ENCODE measurements around the gene GNB1L.

Gene GNB1L

DNA sequence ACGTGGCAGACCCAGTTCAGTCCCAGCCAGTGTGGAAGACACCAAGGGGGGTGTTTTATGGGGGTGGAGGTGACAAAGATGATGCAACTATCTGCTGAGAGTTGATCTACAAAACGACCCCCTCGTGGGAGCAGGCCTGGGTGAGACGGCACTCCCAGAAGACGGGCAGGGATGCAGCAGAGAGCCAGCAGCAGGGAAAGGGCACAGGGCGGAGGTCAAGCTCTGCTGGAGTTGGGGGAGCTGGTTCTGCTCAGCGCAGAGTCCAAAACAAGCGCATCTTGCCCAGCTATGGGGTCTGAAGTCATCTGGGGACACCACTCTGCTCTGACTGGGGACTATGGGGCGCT lies 3.9 kb downstream of the GNB1L start:
- DNase-seq (ENCODE audit: low read depth in 1 of 2, low spot score in 1 of 2) = no peak
- TF ChIP-seq GABPA (IDR thresholded peaks at IDR 0.05; ENCODE audit: low read depth) (no peak), SPI1 (IDR thresholded peaks at IDR 0.05; ENCODE audit: borderline replicate concordance, low read depth) (no peak), POLR2AphosphoS5 (IDR thresholded peaks at IDR 0.05; ENCODE audit: low read depth) (no peak)
- TF ChIP-seq, protein P1, sequence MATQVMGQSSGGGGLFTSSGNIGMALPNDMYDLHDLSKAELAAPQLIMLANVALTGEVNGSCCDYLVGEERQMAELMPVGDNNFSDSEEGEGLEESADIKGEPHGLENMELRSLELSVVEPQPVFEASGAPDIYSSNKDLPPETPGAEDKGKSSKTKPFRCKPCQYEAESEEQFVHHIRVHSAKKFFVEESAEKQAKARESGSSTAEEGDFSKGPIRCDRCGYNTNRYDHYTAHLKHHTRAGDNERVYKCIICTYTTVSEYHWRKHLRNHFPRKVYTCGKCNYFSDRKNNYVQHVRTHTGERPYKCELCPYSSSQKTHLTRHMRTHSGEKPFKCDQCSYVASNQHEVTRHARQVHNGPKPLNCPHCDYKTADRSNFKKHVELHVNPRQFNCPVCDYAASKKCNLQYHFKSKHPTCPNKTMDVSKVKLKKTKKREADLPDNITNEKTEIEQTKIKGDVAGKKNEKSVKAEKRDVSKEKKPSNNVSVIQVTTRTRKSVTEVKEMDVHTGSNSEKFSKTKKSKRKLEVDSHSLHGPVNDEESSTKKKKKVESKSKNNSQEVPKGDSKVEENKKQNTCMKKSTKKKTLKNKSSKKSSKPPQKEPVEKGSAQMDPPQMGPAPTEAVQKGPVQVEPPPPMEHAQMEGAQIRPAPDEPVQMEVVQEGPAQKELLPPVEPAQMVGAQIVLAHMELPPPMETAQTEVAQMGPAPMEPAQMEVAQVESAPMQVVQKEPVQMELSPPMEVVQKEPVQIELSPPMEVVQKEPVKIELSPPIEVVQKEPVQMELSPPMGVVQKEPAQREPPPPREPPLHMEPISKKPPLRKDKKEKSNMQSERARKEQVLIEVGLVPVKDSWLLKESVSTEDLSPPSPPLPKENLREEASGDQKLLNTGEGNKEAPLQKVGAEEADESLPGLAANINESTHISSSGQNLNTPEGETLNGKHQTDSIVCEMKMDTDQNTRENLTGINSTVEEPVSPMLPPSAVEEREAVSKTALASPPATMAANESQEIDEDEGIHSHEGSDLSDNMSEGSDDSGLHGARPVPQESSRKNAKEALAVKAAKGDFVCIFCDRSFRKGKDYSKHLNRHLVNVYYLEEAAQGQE (IDR thresholded peaks at IDR 0.05; ENCODE audit: insufficient replicate concordance, low read depth) = no peak
- TF ChIP-seq, protein P2, sequence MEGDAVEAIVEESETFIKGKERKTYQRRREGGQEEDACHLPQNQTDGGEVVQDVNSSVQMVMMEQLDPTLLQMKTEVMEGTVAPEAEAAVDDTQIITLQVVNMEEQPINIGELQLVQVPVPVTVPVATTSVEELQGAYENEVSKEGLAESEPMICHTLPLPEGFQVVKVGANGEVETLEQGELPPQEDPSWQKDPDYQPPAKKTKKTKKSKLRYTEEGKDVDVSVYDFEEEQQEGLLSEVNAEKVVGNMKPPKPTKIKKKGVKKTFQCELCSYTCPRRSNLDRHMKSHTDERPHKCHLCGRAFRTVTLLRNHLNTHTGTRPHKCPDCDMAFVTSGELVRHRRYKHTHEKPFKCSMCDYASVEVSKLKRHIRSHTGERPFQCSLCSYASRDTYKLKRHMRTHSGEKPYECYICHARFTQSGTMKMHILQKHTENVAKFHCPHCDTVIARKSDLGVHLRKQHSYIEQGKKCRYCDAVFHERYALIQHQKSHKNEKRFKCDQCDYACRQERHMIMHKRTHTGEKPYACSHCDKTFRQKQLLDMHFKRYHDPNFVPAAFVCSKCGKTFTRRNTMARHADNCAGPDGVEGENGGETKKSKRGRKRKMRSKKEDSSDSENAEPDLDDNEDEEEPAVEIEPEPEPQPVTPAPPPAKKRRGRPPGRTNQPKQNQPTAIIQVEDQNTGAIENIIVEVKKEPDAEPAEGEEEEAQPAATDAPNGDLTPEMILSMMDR (IDR thresholded peaks at IDR 0.05; ENCODE audit: insufficient read depth, low read length) = no peak
- Histone ChIP-seq H3K4me3 (replicated peaks; ENCODE audit: insufficient read depth, low read length) (no peak overlapping the region), H3K27ac (replicated peaks) (no peak overlapping the region), H3K27me3 (ENCODE audit: insufficient read depth, poor library complexity, severe bottlenecking) (no peaks in the 10 kb centered on the region)

DNA sequence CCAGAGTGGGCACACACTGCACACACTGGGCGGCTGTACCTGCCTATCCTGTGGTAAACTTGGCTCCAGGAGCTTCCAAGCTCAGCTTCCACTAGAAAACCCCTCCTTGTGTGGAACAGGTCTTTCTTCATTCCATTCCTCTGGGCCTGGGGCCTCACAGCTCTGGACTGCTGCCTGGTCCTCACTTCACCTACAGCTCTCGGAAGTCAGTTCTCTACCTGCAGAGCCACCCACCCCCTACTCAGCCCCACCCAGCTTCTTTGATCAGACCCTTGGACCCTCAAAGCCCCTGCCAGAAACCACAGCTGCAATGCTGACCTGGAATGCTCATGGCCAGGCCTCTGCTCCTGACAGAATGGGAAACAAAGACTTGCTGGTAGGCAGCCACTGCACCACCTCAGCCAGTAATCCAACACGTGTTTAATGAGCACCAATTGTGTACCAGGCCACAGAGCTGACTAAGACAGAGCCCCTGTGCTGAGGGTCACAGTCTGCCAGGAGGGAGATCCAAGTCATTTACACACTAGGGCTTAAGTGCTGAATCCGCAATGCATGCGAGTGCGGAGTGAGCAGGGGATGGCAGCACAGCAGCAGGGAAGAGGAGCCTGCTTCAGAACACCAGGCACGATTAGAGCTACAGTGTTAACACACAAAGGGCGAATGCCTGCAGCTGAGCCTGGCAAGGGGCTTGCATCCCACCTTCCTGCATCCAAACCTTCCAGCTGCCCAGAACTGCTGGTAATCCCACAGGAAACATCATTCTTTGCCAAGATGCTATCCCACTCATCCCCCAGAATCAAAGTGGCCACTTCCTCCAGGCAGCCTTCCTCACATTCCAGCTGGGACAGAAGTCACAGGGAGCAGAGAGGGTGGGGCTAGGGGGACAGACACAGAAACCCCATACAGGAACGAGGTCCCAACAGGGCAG lies 4.6 kb downstream of the GNB1L start:
- no peak overlapping the region for H3K4me3 ChIP-seq (replicated peaks; ENCODE audit: insufficient read depth, low read length)
- H3K27me3 ChIP-seq (ENCODE audit: insufficient read depth, poor library complexity, severe bottlenecking) = no peaks in the 10 kb centered on the region
- TF ChIP-seq, protein P2 (IDR thresholded peaks at IDR 0.05; ENCODE audit: insufficient read depth, low read length) = no peak
- TF ChIP-seq, protein P1 (IDR thresholded peaks at IDR 0.05; ENCODE audit: insufficient replicate concordance, low read depth) = no peak
- TF ChIP-seq GABPA (IDR thresholded peaks at IDR 0.05; ENCODE audit: low read depth) = no peak
- TF ChIP-seq POLR2AphosphoS5 (IDR thresholded peaks at IDR 0.05; ENCODE audit: low read depth) = no peak
- TF ChIP-seq SPI1 (IDR thresholded peaks at IDR 0.05; ENCODE audit: borderline replicate concordance, low read depth) = no peak
- no peak overlapping the region for H3K27ac ChIP-seq (replicated peaks)
- DNase-seq (ENCODE audit: low read depth in 1 of 2, low spot score in 1 of 2) = no peak

DNA sequence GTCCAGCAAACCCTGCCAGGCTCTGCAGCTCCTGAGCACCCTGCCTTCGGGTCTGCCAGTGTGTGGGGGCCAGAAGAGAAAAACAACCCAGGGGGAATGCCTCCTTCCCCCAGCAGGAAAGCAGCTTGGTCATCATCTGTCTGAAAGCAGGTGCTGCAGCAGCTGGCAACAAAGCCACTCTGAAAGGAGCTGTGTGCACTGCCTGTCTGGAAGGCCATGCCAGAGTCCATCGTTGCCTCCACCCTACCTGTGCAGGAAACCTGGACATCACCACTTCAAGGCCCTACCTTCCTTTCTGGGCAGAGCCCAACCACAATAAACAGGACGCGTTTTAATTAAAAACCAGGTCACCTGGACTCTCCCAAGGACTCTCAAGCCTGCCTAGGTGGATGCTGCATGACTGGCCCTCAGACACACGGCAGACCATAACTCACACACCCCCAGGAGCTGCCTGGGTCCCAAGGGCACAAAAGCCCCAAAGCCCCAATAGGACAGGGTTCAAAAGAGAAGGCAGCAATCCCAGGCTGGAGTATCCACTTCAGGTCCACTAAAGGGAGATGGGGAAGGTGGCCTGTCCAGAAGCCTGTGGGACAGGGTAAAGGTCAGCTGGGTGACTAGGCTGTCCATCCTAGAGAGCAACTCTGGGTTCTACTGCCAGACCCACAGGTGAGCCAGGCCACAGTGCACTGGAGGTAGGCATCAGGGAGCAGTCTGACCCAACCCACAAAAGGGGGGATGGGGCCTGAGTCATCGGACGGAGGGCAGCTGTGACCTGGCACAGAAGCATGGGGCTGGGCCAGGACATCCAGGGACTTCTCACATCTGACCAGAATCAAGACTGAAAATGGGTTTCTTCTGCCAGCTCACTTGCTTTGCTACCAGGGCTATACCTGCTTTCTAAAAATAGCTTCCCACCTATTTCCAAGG lies 6.1 kb downstream of the GNB1L start:
- TF ChIP-seq, protein P2 (IDR thresholded peaks at IDR 0.05; ENCODE audit: insufficient read depth, low read length) = no peak
- peak; percentile 46; the same call in 1 of the 2 replicates for TF ChIP-seq POLR2AphosphoS5 (IDR thresholded peaks at IDR 0.05; ENCODE audit: low read depth)
- TF ChIP-seq, protein P1 (IDR thresholded peaks at IDR 0.05; ENCODE audit: insufficient replicate concordance, low read depth) = no peak
- no peak for TF ChIP-seq SPI1 (IDR thresholded peaks at IDR 0.05; ENCODE audit: borderline replicate concordance, low read depth)
- no peak for TF ChIP-seq GABPA (IDR thresholded peaks at IDR 0.05; ENCODE audit: low read depth)
- DNase-seq (ENCODE audit: low read depth in 1 of 2, low spot score in 1 of 2) = no peak
- Histone ChIP-seq H3K27ac (replicated peaks) (no peak overlapping the region), H3K4me3 (replicated peaks; ENCODE audit: insufficient read depth, low read length) (no peak overlapping the region), H3K27me3 (ENCODE audit: insufficient read depth, poor library complexity, severe bottlenecking) (no peaks in the 10 kb centered on the region)
